ENCODE results near the gene ANKRD26.

DNA sequence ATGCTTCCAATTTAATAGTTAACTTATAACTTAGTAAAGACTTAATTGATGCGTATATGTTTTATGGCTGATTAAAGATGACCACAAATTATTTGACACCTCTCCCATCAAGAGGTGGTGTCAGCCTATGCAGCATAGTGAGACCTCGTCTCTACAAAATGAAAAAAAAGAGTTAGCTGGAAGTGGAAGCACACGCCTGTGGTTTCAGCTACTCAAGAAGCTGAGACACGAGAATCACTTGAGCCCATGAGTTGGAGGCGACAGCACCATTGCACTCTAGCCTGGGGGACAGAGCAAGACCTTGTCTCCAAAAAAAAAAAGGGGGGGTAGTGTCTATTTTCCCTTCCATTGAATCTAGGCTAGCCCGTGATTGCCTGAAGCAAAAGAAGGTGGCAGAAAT lies 140.5 kb downstream of the ANKRD26 start:
- TF ChIP-seq ZNF776 (tag by site-specific recombination; IDR thresholded peaks at IDR 0.05; ENCODE audit: borderline replicate concordance), result no peak
- TF ChIP-seq ZNF274 (IDR thresholded peaks at IDR 0.05; ENCODE audit: low read length), result no peak
- TF ChIP-seq ZNF274 (tag by site-specific recombination; IDR thresholded peaks at IDR 0.05; ENCODE audit: borderline replicate concordance), result no peak
- TF ChIP-seq ZNF707 (tag by site-specific recombination; IDR thresholded peaks at IDR 0.05), result no peak
- no peak for TF ChIP-seq ZSCAN18 (tag by site-specific recombination; IDR thresholded peaks at IDR 0.05)
- no peak for TF ChIP-seq ZBTB11 (tag by site-specific recombination; conservative IDR thresholded peaks at IDR 0.05; ENCODE audit: low read depth)
- no peak for TF ChIP-seq ZNF394 (tag by site-specific recombination; IDR thresholded peaks at IDR 0.05; ENCODE audit: borderline replicate concordance)
- no peak for TF ChIP-seq ZNF140 (tag by site-specific recombination; IDR thresholded peaks at IDR 0.05)
- no peak for TF ChIP-seq ZNF510 (tag by site-specific recombination; IDR thresholded peaks at IDR 0.05; ENCODE audit: insufficient replicate concordance)
- TF ChIP-seq ATF2 (tag by site-specific recombination; IDR thresholded peaks at IDR 0.05; ENCODE audit: low read depth), result no peak

Data from HEK293 (cell line).